H9 (cell line): ENCODE measurements around the gene WDR27. TPM values are rescaled to one million over a fixed set of nuclear protein-coding genes. Genes with fewer than 3 reads are reported as not detected.

Experiments
- DNase-seq: peaks from one replicate; pipeline ENCODE4 v3.0.0-alpha.2; 2017
- H2AFZ ChIP-seq: one replicate; pipeline ENCODE4 v1.6.1; 2013; ENCODE audit warnings: mild to moderate bottlenecking, low read length, control low read depth, moderate library complexity
- H2AK5ac ChIP-seq: 2 replicates; pipeline ENCODE4 v1.6.1; 2013; ENCODE audit warnings: low read length, control low read depth, mixed read lengths; ENCODE audit not compliant: insufficient read length
- H2BK120ac ChIP-seq: one replicate; pipeline ENCODE4 v1.6.1; 2013; ENCODE audit warnings: low read depth, mild to moderate bottlenecking, low read length, control low read depth, inconsistent platforms; ENCODE audit not compliant: poor library complexity, severe bottlenecking
- H2BK12ac ChIP-seq: 2 replicates; pipeline ENCODE4 v1.6.1; 2013; ENCODE audit warnings: low read length, control low read depth, mixed read lengths, low read depth; ENCODE audit not compliant: insufficient read length
- H2BK15ac ChIP-seq: 2 replicates; pipeline ENCODE4 v1.6.1; 2013; ENCODE audit warnings: low read depth, low read length, control low read depth
- H2BK20ac ChIP-seq: one replicate; pipeline ENCODE4 v1.6.1; 2013; ENCODE audit warnings: low read depth, mild to moderate bottlenecking, low read length, control low read depth, inconsistent platforms; ENCODE audit not compliant: poor library complexity, severe bottlenecking
- H2BK5ac ChIP-seq: 2 replicates; pipeline ENCODE4 v1.6.1; 2013; ENCODE audit warnings: low read length, control low read depth, mixed read lengths; ENCODE audit not compliant: insufficient read length
- H3K14ac ChIP-seq: 2 replicates; pipeline ENCODE4 v1.6.1; 2013; ENCODE audit warnings: low read length, control low read depth; ENCODE audit not compliant: insufficient read depth
- H3K18ac ChIP-seq: 2 replicates; pipeline ENCODE4 v1.6.1; 2013; ENCODE audit warnings: low read depth, mild to moderate bottlenecking, mixed read lengths, low read length, control low read depth; ENCODE audit not compliant: insufficient read length
- H3K23ac ChIP-seq: 2 replicates; pipeline ENCODE4 v1.6.1; 2013; ENCODE audit warnings: low read length, control low read depth, mixed read lengths, low read depth; ENCODE audit not compliant: insufficient read length
- H3K23me2 ChIP-seq: 2 replicates; pipeline ENCODE4 v1.6.1; 2013; ENCODE audit warnings: low read depth, mild to moderate bottlenecking, mixed read lengths, low read length, control low read depth; ENCODE audit not compliant: insufficient read length, poor library complexity, severe bottlenecking
- H3K27ac ChIP-seq: 2 replicates; pipeline ENCODE4 v1.5.1; 2013; ENCODE audit warnings: low read length, control low read depth, mixed read lengths, low read depth; ENCODE audit not compliant: insufficient read length
- H3K27me3 ChIP-seq: 2 replicates; pipeline ENCODE4 v1.6.1; 2013; ENCODE audit warnings: low read length, control low read depth, inconsistent platforms; ENCODE audit not compliant: insufficient read depth
- H3K4ac ChIP-seq: 2 replicates; pipeline ENCODE4 v1.6.1; 2013; ENCODE audit warnings: low read depth, mild to moderate bottlenecking, control low read depth, inconsistent platforms, low read length, moderate library complexity
- H3K4me1 ChIP-seq: 2 replicates; pipeline ENCODE4 v1.6.1; 2013; ENCODE audit warnings: low read length, control low read depth, inconsistent platforms; ENCODE audit not compliant: insufficient read depth
- H3K4me2 ChIP-seq: 2 replicates; pipeline ENCODE4 v1.6.1; 2013; ENCODE audit warnings: low read length, control low read depth, mixed read lengths; ENCODE audit not compliant: insufficient read length, insufficient read depth
- H3K56ac ChIP-seq: 2 replicates; pipeline ENCODE4 v1.6.1; 2013; ENCODE audit warnings: low read depth, mild to moderate bottlenecking, mixed read lengths, low read length, control low read depth; ENCODE audit not compliant: insufficient read length
- H3K79me1 ChIP-seq: 2 replicates; pipeline ENCODE4 v1.6.1; 2013; ENCODE audit warnings: low read depth, mild to moderate bottlenecking, moderate library complexity, low read length, control low read depth, inconsistent platforms; ENCODE audit not compliant: insufficient read depth, poor library complexity, severe bottlenecking
- H3K79me2 ChIP-seq: 2 replicates; pipeline ENCODE4 v1.6.1; 2013; ENCODE audit warnings: low read length, control low read depth, inconsistent platforms; ENCODE audit not compliant: insufficient read depth
- H3K9ac ChIP-seq: 2 replicates; pipeline ENCODE4 v1.6.1; 2013; ENCODE audit warnings: low read length, control low read depth, mixed read lengths; ENCODE audit not compliant: insufficient read length; ENCODE audit errors: extremely low read depth
- H3K9me3 ChIP-seq: one replicate; pipeline ENCODE4 v1.6.1; 2013; ENCODE audit warnings: low read depth, low read length, inconsistent platforms; ENCODE audit not compliant: control insufficient read depth
- H3T11ph ChIP-seq: one replicate; pipeline ENCODE4 v1.6.1; 2013; ENCODE audit warnings: mild to moderate bottlenecking, low read length, control low read depth, inconsistent platforms
- H4K20me1 ChIP-seq: one replicate; pipeline ENCODE4 v1.6.1; 2013; ENCODE audit not compliant: control insufficient read depth, insufficient read length, insufficient read depth
- H4K5ac ChIP-seq: 2 replicates; pipeline ENCODE4 v1.6.1; 2013; ENCODE audit warnings: low read depth, mild to moderate bottlenecking, mixed read lengths, low read length, control low read depth; ENCODE audit not compliant: insufficient read length
- H4K8ac ChIP-seq: replicated peaks from 2 replicates; pipeline ENCODE4 v1.6.1; 2013; ENCODE audit warnings: low read length, control low read depth, mixed read lengths, low read depth; ENCODE audit not compliant: insufficient read length
- H4K91ac ChIP-seq: 2 replicates; pipeline ENCODE4 v1.6.1; 2013; ENCODE audit warnings: low read depth, mild to moderate bottlenecking, moderate library complexity, mixed read lengths, low read length, control low read depth; ENCODE audit not compliant: insufficient read length
- H3K27ac Mint-ChIP-seq, 3 experiments: 2 replicates in 2 of 3; 3 replicates in 1 of 3; pipeline ENCODE4 v1.8.0; 2020 to 2021; ENCODE audit warnings: mixed read lengths in 3 of 3, mild to moderate bottlenecking in 1 of 3, moderate library complexity in 1 of 3
- H3K27me3 Mint-ChIP-seq: 2 replicates; pipeline ENCODE4 v1.8.0; 2021; ENCODE audit warnings: low read depth, mild to moderate bottlenecking, moderate library complexity, mixed read lengths
- H3K36me3 Mint-ChIP-seq, 3 experiments: 2 replicates in 2 of 3; 3 replicates in 1 of 3; pipeline ENCODE4 v1.8.0; 2020 to 2021; ENCODE audit warnings: low read depth in 3 of 3, mixed read lengths in 3 of 3; ENCODE audit not compliant: insufficient read depth in 1 of 3
- H3K4me1 Mint-ChIP-seq, 2 experiments: 2 replicates each; pipeline ENCODE4 v1.8.0; 2020; ENCODE audit warnings: mixed read lengths in 2 of 2
- H3K4me3 Mint-ChIP-seq, 2 experiments: 2 replicates in 1 of 2; 3 replicates in 1 of 2; pipeline ENCODE4 v1.8.0; 2020 to 2021; ENCODE audit warnings: mild to moderate bottlenecking in 2 of 2, mixed read lengths in 2 of 2, moderate library complexity in 1 of 2
- H3K9me3 Mint-ChIP-seq, 2 experiments: 2 replicates in 1 of 2; 3 replicates in 1 of 2; pipeline ENCODE4 v1.8.0; 2020; ENCODE audit warnings: mild to moderate bottlenecking in 2 of 2, mixed read lengths in 2 of 2, moderate library complexity in 1 of 2
- WGBS: extraction: QIAGEN DNeasy Blood & Tissue Kit; methylation state at CpG from one replicate; pipeline ENCODE4 v1.1.7; 2013; ENCODE audit warnings: missing lambda C conversion rate, low lambda C conversion rate, mixed read lengths; ENCODE audit not compliant: insufficient read length; ENCODE audit errors: extremely low coverage; 5-methylcytosine and 5-hydroxymethylcytosine counted together
- total RNA-seq: library from RNA; stranded (reverse); gene quantifications from 2 replicates; pipeline ENCODE4 v1.2.1, GENCODE V29; 2021
- TF ChIP-seq, protein P1 (sequence below): fragments of 200-600 bp; sonication (generic); conservative IDR thresholded peaks from 3 replicates; pipeline ENCODE4 v1.8.0; 2021; ENCODE audit warnings: antibody characterized with exemption, mild to moderate bottlenecking

The WDR27 gene
- total RNA-seq, 1 experiment from 2014 or later = 48.7 TPM

DNA sequence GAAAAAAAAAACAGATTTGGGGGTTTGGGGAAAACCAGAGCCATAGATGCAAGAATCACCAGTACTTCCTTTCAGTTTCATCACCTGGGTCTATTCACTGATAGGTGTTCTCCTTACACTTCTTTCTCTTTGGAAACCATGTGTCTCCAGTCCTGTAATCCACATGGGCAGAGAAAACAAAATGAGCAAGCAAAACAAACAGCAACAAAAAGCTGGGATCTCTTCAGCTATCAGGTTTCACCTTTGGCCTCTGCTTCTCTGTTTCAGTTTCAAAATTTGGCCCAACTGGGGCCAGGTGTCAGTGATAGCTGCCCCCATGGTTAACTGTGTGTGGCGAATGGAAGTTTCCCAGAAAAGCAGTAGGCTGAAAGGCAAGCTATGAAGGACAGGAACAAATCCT lies 228.2 kb downstream of the WDR27 start:
- Histone ChIP-seq H2BK120ac (no peak overlapping the region), H2BK5ac (no peak overlapping the region), H2BK20ac (no peak overlapping the region), H3K4me2 (no peak overlapping the region), H3K4ac (no peak overlapping the region), H3K27me3 (no peaks in the 10 kb centered on the region), H3K4me1 (no peaks in the 10 kb centered on the region), H4K5ac (no peak overlapping the region), H4K91ac (no peak overlapping the region), H2AK5ac (no peak overlapping the region), H3K23ac (no peak overlapping the region), H3K79me2 (no peaks in the 10 kb centered on the region), H3K9ac (no peak overlapping the region), H2AFZ (no peak overlapping the region), H3K9me3 (peaks cover 9% of the 10 kb centered on the region), H3K14ac (no peak overlapping the region), H2BK12ac (no peak overlapping the region), H2BK15ac (no peak overlapping the region), H4K20me1 (no peaks in the 10 kb centered on the region), H4K8ac (no peak overlapping the region), H3K27ac (no peak overlapping the region), H3K18ac (no peak overlapping the region), H3K79me1 (no peaks in the 10 kb centered on the region), H3K23me2 (no peaks in the 10 kb centered on the region), H3K56ac (no peak overlapping the region), H3T11ph (no peak overlapping the region)
- no peak for DNase-seq
- Mint-ChIP-seq H3K27ac (no peak overlapping the region), H3K27me3 (no peaks in the 10 kb centered on the region), H3K4me3 (no peak overlapping the region), H3K4me1 (no peaks in the 10 kb centered on the region), H3K36me3 (peaks cover 19 to 53% (median 45%) of the 10 kb centered on the region in 3 experiments), H3K9me3 (peaks cover 48 to 56% of the 10 kb centered on the region in 2 experiments)
- TF ChIP-seq, protein P1, sequence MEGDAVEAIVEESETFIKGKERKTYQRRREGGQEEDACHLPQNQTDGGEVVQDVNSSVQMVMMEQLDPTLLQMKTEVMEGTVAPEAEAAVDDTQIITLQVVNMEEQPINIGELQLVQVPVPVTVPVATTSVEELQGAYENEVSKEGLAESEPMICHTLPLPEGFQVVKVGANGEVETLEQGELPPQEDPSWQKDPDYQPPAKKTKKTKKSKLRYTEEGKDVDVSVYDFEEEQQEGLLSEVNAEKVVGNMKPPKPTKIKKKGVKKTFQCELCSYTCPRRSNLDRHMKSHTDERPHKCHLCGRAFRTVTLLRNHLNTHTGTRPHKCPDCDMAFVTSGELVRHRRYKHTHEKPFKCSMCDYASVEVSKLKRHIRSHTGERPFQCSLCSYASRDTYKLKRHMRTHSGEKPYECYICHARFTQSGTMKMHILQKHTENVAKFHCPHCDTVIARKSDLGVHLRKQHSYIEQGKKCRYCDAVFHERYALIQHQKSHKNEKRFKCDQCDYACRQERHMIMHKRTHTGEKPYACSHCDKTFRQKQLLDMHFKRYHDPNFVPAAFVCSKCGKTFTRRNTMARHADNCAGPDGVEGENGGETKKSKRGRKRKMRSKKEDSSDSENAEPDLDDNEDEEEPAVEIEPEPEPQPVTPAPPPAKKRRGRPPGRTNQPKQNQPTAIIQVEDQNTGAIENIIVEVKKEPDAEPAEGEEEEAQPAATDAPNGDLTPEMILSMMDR = no peak
- no CpG with 5 or more reads among the region's 1 CpG for WGBS
